ENCODE data around the gene SPTY2D1. TPM values are rescaled to one million over a fixed set of nuclear protein-coding genes. Genes with fewer than 3 reads are reported as not detected.
"Not testable (repeated sequence)": the region's sequence is repeated elsewhere in the genome, so short reads cannot be mapped to it uniquely, and the experiment has no call there.

The SPTY2D1 gene
- polyA plus RNA-seq, 1 donor (not counting 4 experiments of a cell fraction or from before 2014, with no cell fraction given): 14.3 TPM

GRCh38 chr11:18677560-18677959 lies 43.4 kb upstream of the SPTY2D1 start:
- H3K4me1 ChIP-seq (ENCODE audit: control insufficient read depth, extremely low read depth, insufficient read depth, low read length): peaks cover 13% of the 10 kb centered on the region
- no peaks in the 10 kb centered on the region for H3K36me3 ChIP-seq (ENCODE audit: control insufficient read depth in 2 of 2, extremely low read depth in 1 of 2, insufficient read depth in 2 of 2, low read length in 2 of 2)
- H4K20me1 ChIP-seq (ENCODE audit: control insufficient read depth, extremely low read depth, insufficient read depth, low read length): no peaks in the 10 kb centered on the region
- H3K4me3 ChIP-seq (ENCODE audit: control insufficient read depth in 2 of 3, extremely low read depth in 1 of 3, insufficient read depth in 2 of 3, low read depth in 1 of 3, low read length in 3 of 3): no peak overlapping the region
- DNase-seq (ENCODE audit: low read depth, low spot score): no peak
- no peak overlapping the region for H3K4me2 ChIP-seq (ENCODE audit: control insufficient read depth, extremely low read depth, insufficient read depth, low read depth, low read length)
- no peaks in the 10 kb centered on the region for H3K27me3 ChIP-seq (ENCODE audit: control insufficient read depth, extremely low read depth, insufficient read depth, low read length)
- dilution Hi-C loops (cut with MboI; ENCODE audit: extremely low pct_ligation_motif_present, low sequenced_read_pairs): no loop called here
- H3K9me1 ChIP-seq (ENCODE audit: control insufficient read depth, extremely low read depth, insufficient read depth, low read length): no peaks in the 10 kb centered on the region
- H3K9me3 ChIP-seq (ENCODE audit: control insufficient read depth, low read depth, low read length): no peaks in the 10 kb centered on the region
- no peak overlapping the region for H3K9ac ChIP-seq (ENCODE audit: control insufficient read depth, extremely low read depth, insufficient read depth, low read length)
- H2AFZ ChIP-seq (ENCODE audit: control insufficient read depth, low read length): no peak overlapping the region
- no peak for TF ChIP-seq EZH2 (IDR thresholded peaks at IDR 0.05; ENCODE audit: low read length)
- TF ChIP-seq, protein P1, sequence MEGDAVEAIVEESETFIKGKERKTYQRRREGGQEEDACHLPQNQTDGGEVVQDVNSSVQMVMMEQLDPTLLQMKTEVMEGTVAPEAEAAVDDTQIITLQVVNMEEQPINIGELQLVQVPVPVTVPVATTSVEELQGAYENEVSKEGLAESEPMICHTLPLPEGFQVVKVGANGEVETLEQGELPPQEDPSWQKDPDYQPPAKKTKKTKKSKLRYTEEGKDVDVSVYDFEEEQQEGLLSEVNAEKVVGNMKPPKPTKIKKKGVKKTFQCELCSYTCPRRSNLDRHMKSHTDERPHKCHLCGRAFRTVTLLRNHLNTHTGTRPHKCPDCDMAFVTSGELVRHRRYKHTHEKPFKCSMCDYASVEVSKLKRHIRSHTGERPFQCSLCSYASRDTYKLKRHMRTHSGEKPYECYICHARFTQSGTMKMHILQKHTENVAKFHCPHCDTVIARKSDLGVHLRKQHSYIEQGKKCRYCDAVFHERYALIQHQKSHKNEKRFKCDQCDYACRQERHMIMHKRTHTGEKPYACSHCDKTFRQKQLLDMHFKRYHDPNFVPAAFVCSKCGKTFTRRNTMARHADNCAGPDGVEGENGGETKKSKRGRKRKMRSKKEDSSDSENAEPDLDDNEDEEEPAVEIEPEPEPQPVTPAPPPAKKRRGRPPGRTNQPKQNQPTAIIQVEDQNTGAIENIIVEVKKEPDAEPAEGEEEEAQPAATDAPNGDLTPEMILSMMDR (optimal IDR thresholded peaks at IDR 0.05 in 1 of 3, IDR thresholded peaks at IDR 0.05 in 1 of 3, conservative IDR thresholded peaks at IDR 0.05 in 1 of 3; ENCODE audit: extremely low read depth in 1 of 3, insufficient read depth in 2 of 3, low read length in 3 of 3): no peak
- no peak overlapping the region for H3K27ac ChIP-seq (ENCODE audit: control insufficient read depth, insufficient read depth, low read length)
- H3K79me2 ChIP-seq (ENCODE audit: control insufficient read depth, insufficient read depth, low read length): no peaks in the 10 kb centered on the region
- FAIRE-seq: no peak

DNA sequence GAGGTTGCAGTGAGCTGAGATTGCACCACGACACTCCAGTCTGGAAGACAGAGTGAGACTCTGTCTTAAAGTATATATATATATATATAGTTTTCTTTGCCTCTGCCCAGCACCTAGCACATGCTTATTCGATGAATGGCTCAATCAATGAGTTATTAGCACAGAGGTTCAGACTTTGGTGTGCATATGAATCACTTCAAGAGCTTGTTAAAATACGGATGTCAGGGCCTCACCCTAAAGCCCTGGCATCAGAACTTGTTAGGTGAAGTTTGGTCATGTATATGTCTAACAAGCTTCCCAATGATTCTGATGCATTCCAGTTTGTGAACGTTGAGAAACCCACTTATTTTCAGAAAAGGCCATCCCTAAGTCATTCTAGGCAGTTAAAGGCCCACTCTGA lies 42.7 kb upstream of the SPTY2D1 start:
- peak overlapping the region; percentile 19 for H2AFZ ChIP-seq (ENCODE audit: control insufficient read depth, low read length)
- DNase-seq (ENCODE audit: low read depth, low spot score) (peak; percentile 56), FAIRE-seq (no peak)
- no peaks in the 10 kb centered on the region for H3K36me3 ChIP-seq (ENCODE audit: control insufficient read depth in 2 of 2, extremely low read depth in 1 of 2, insufficient read depth in 2 of 2, low read length in 2 of 2)
- H3K4me3 ChIP-seq (ENCODE audit: control insufficient read depth in 2 of 3, extremely low read depth in 1 of 3, insufficient read depth in 2 of 3, low read depth in 1 of 3, low read length in 3 of 3): no peak overlapping the region
- no peak overlapping the region for H3K9ac ChIP-seq (ENCODE audit: control insufficient read depth, extremely low read depth, insufficient read depth, low read length)
- H4K20me1 ChIP-seq (ENCODE audit: control insufficient read depth, extremely low read depth, insufficient read depth, low read length): no peaks in the 10 kb centered on the region
- H3K9me3 ChIP-seq (ENCODE audit: control insufficient read depth, low read depth, low read length): no peaks in the 10 kb centered on the region
- H3K9me1 ChIP-seq (ENCODE audit: control insufficient read depth, extremely low read depth, insufficient read depth, low read length): no peaks in the 10 kb centered on the region
- dilution Hi-C loops (cut with MboI; ENCODE audit: extremely low pct_ligation_motif_present, low sequenced_read_pairs): no loop called here
- H3K27ac ChIP-seq (ENCODE audit: control insufficient read depth, insufficient read depth, low read length): peak overlapping the region; percentile 49
- no peaks in the 10 kb centered on the region for H3K27me3 ChIP-seq (ENCODE audit: control insufficient read depth, extremely low read depth, insufficient read depth, low read length)
- H3K4me1 ChIP-seq (ENCODE audit: control insufficient read depth, extremely low read depth, insufficient read depth, low read length): peaks cover 13% of the 10 kb centered on the region
- TF ChIP-seq, protein P1 (optimal IDR thresholded peaks at IDR 0.05 in 1 of 3, IDR thresholded peaks at IDR 0.05 in 1 of 3, conservative IDR thresholded peaks at IDR 0.05 in 1 of 3; ENCODE audit: extremely low read depth in 1 of 3, insufficient read depth in 2 of 3, low read length in 3 of 3): no peak
- TF ChIP-seq EZH2 (IDR thresholded peaks at IDR 0.05; ENCODE audit: low read length): no peak
- no peaks in the 10 kb centered on the region for H3K79me2 ChIP-seq (ENCODE audit: control insufficient read depth, insufficient read depth, low read length)
- peak overlapping the region; percentile 41 for H3K4me2 ChIP-seq (ENCODE audit: control insufficient read depth, extremely low read depth, insufficient read depth, low read depth, low read length)

DNA sequence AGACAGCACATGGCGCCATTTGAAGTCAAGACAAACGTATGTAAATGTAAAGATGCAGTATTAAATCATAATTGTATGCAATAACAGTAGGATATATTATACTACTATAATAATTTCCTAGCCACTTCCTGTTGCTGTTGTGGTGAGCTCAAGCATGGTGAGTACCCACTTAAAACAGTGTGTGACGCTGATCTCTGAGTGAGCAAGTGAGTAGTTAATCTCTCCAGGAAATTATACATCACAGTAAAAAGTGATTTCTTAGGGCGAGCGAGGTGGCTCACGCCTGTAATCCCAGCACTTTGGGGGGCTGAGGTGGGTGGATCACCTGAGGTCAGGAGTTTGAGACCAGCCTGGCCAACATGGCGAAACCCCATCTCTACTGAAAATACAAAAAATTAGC lies 38.1 kb upstream of the SPTY2D1 start:
- H3K4me3 ChIP-seq (ENCODE audit: control insufficient read depth in 2 of 3, extremely low read depth in 1 of 3, insufficient read depth in 2 of 3, low read depth in 1 of 3, low read length in 3 of 3); H3K9me3 ChIP-seq (ENCODE audit: control insufficient read depth, low read depth, low read length); H3K79me2 ChIP-seq (ENCODE audit: control insufficient read depth, insufficient read depth, low read length); H3K27ac ChIP-seq (ENCODE audit: control insufficient read depth, insufficient read depth, low read length); DNase-seq (ENCODE audit: low read depth, low spot score); H3K9me1 ChIP-seq (ENCODE audit: control insufficient read depth, extremely low read depth, insufficient read depth, low read length); H2AFZ ChIP-seq (ENCODE audit: control insufficient read depth, low read length); FAIRE-seq; H3K36me3 ChIP-seq (ENCODE audit: control insufficient read depth in 2 of 2, extremely low read depth in 1 of 2, insufficient read depth in 2 of 2, low read length in 2 of 2); dilution Hi-C loops (cut with MboI; ENCODE audit: extremely low pct_ligation_motif_present, low sequenced_read_pairs); H3K9ac ChIP-seq (ENCODE audit: control insufficient read depth, extremely low read depth, insufficient read depth, low read length); H3K27me3 ChIP-seq (ENCODE audit: control insufficient read depth, extremely low read depth, insufficient read depth, low read length); H4K20me1 ChIP-seq (ENCODE audit: control insufficient read depth, extremely low read depth, insufficient read depth, low read length); H3K4me2 ChIP-seq (ENCODE audit: control insufficient read depth, extremely low read depth, insufficient read depth, low read depth, low read length): not testable (repeated sequence)
- peaks cover 31% of the 10 kb centered on the region for H3K4me1 ChIP-seq (ENCODE audit: control insufficient read depth, extremely low read depth, insufficient read depth, low read length)

All from keratinocyte (primary cell).